ENCODE results near the gene CREG2. TPM values are rescaled to one million over a fixed set of nuclear protein-coding genes. Genes with fewer than 3 reads are reported as not detected.

The CREG2 gene
- total and polyA plus RNA-seq, 8 donors: 0.05 to 0.19 (median 0.12) TPM; not detected in 5

GRCh38 chr2:101332885-101333766, 54.2 kb downstream of the CREG2 start:
- DNase-seq (no peak), FAIRE-seq (no peak), ATAC-seq (no peak)
- H3K27me3 ChIP-seq: no peaks in the 10 kb centered on the region
- no peak overlapping the region for H3K4me3 ChIP-seq
- no peaks in the 10 kb centered on the region for H3K36me3 ChIP-seq
- intact Hi-C loops (cut with DNase I): no loop called here
- WGBS, 2 donors: 71 to 72% methylated on average over 5 of the region's 5 CpGs
- peaks cover 0 to 8% (median 0%) of the 10 kb centered on the region in 3 donors for H3K4me1 ChIP-seq
- H3K9me3 ChIP-seq: no peaks in the 10 kb centered on the region
- no peak for TF ChIP-seq CTCF (IDR thresholded peaks at IDR 0.05)
- no peak overlapping the region for H3K27ac ChIP-seq

GRCh38 chr2:101331202-101331601, 56.1 kb downstream of the CREG2 start:
- H3K36me3 ChIP-seq: no peaks in the 10 kb centered on the region
- no peak for TF ChIP-seq CTCF (IDR thresholded peaks at IDR 0.05)
- no peak for DNase-seq
- H3K4me3 ChIP-seq: no peak overlapping the region
- H3K27ac ChIP-seq: peak overlapping the region in 1 of 4 donors; percentile 50
- WGBS, 2 donors: 66 to 73% methylated on average over 2 of the region's 2 CpGs
- H3K4me1 ChIP-seq: peaks cover 0 to 15% (median 0%) of the 10 kb centered on the region in 3 donors
- ATAC-seq: no peak
- intact Hi-C loops (cut with DNase I): no loop called here
- H3K9me3 ChIP-seq: no peaks in the 10 kb centered on the region
- FAIRE-seq: no peak
- H3K27me3 ChIP-seq: no peaks in the 10 kb centered on the region

GRCh38 chr2:101330253-101330933, 56.9 kb downstream of the CREG2 start:
- peak overlapping the region in 2 of 4 donors; percentile 50 to 51 for H3K27ac ChIP-seq
- WGBS, 2 donors: 65 to 69% methylated on average over 12 of the region's 12 CpGs
- no peak for FAIRE-seq

GRCh38 chr2:101329026-101329425, 58.3 kb downstream of the CREG2 start:
- peaks cover 0 to 15% (median 0%) of the 10 kb centered on the region in 3 donors for H3K4me1 ChIP-seq
- intact Hi-C loops (cut with DNase I): no loop called here
- FAIRE-seq (no peak), ATAC-seq (no peak), DNase-seq (no peak)
- WGBS, 2 donors: 77 to 84% methylated on average over 4 of the region's 4 CpGs
- H3K9me3 ChIP-seq: no peaks in the 10 kb centered on the region
- H3K4me3 ChIP-seq: no peak overlapping the region
- TF ChIP-seq CTCF (IDR thresholded peaks at IDR 0.05): no peak
- peak overlapping the region in 2 of 4 donors; percentile 50 to 55 for H3K27ac ChIP-seq
- no peaks in the 10 kb centered on the region for H3K27me3 ChIP-seq
- no peaks in the 10 kb centered on the region for H3K36me3 ChIP-seq

More at GRCh38 chr2:101330253-101330933, 56.9 kb downstream of the CREG2 start:
- no peaks in the 10 kb centered on the region for H3K9me3 ChIP-seq
- intact Hi-C loops (cut with DNase I): no loop called here
- no peaks in the 10 kb centered on the region for H3K27me3 ChIP-seq
- H3K4me1 ChIP-seq: peaks cover 0 to 15% (median 0%) of the 10 kb centered on the region in 3 donors
- H3K4me3 ChIP-seq: no peak overlapping the region
- ATAC-seq: peak; percentile 44 to 76 (median 67)
- DNase-seq: peak; percentile 35 to 61 (median 44)
- TF ChIP-seq CTCF (IDR thresholded peaks at IDR 0.05): no peak
- no peaks in the 10 kb centered on the region for H3K36me3 ChIP-seq
